GM12878 (cell line): ENCODE measurements around the gene PAX7. TPM values are rescaled to one million over a fixed set of nuclear protein-coding genes. Genes with fewer than 3 reads are reported as not detected.

ENCODE experiments used
- ATAC-seq: fragments of 200-7000 bp; cut with Tn5 transposase; 3 replicates; pipeline ENCODE4 v1.9.1; 2020; ENCODE audit warnings: mild to moderate bottlenecking, moderate library complexity
- BruUV-seq: library from RNA; stranded (reverse); fragments of 400-500 nt; replicated peaks from 2 replicates; lab custom pipeline; 2021; lab: Mats Ljungman, UMichigan
- CTCF ChIA-PET: fragments of 300-600 bp; sonication (Branson Sonifier 250); formaldehyde crosslinking; extraction: SDS; loops from one replicate; lab custom pipeline; 2021; ENCODE audit warnings: inconsistent platforms; lab: Yijun Ruan, JAX
- POLR2A ChIA-PET: fragments of 350-600 bp; formaldehyde crosslinking; extraction: SDS; loops from one replicate; lab custom pipeline; 2021; ENCODE audit warnings: inconsistent platforms; lab: Charles Lee
- RAD21 ChIA-PET: fragments of 300-600 bp; sonication (Branson Sonifier 250); formaldehyde crosslinking; loops from one replicate; lab custom pipeline; 2023; ENCODE audit warnings: antibody characterized with exemption; ENCODE audit not compliant: unreplicated experiment; lab: Charles Lee
- SMC1A ChIA-PET: fragments of 300-600 bp; sonication (Branson Sonifier 250); formaldehyde crosslinking; loops from one replicate; lab custom pipeline; 2023; ENCODE audit not compliant: unreplicated experiment, uncharacterized antibody; lab: Charles Lee
- DNase-seq: peaks from one replicate; pipeline ENCODE4 v3.0.0-alpha.2; 2011; ENCODE audit warnings: low read depth, low spot score
- FAIRE-seq: peaks from 3 replicates; lab custom pipeline; 2011; peaks lifted over from hg19 to GRCh38; lab: Jason Lieb, UNC
- H2AFZ ChIP-seq: 2 replicates; pipeline ENCODE4 v1.6.0; 2011; ENCODE audit warnings: low read depth, low read length, control low read depth; ENCODE audit not compliant: control insufficient read depth
- H3K27ac ChIP-seq: 2 replicates; pipeline ENCODE4 v1.5.1; 2011; ENCODE audit warnings: control low read depth; ENCODE audit not compliant: control insufficient read depth, insufficient read depth
- H3K27me3 ChIP-seq, 2 experiments: replicated peaks in 1 of 2; 2 replicates each; pipeline versions ENCODE4 v1.6.0 to v1.6.1; 2011; ENCODE audit warnings: low read length in 1 of 2; ENCODE audit not compliant: control insufficient read depth in 2 of 2, insufficient read depth in 2 of 2
- H3K36me3 ChIP-seq, 2 experiments: 2 replicates each; pipeline ENCODE4 v1.5.1; 2011; ENCODE audit warnings: low read length in 1 of 2; ENCODE audit not compliant: control insufficient read depth in 2 of 2, insufficient read depth in 2 of 2
- H3K4me1 ChIP-seq: 2 replicates; pipeline ENCODE4 v1.6.1; 2011; ENCODE audit warnings: mild to moderate bottlenecking, low read length, moderate library complexity, mixed read lengths; ENCODE audit not compliant: control insufficient read depth, insufficient read depth
- H3K4me2 ChIP-seq: 2 replicates; pipeline ENCODE4 v1.6.0; 2011; ENCODE audit warnings: control low read depth; ENCODE audit not compliant: control insufficient read depth, insufficient read depth
- H3K4me3 ChIP-seq: fragments of 200-600 bp; sonication (generic); 2 replicates; pipeline ENCODE4 v1.5.1; 2016
- H3K79me2 ChIP-seq: 2 replicates; pipeline ENCODE4 v1.6.0; 2011; ENCODE audit warnings: low read length; ENCODE audit not compliant: control insufficient read depth, insufficient read depth
- H3K9ac ChIP-seq: 2 replicates; pipeline ENCODE4 v1.8.0; 2011; ENCODE audit warnings: low read length, control low read depth, mixed read lengths; ENCODE audit not compliant: control insufficient read depth, insufficient read depth
- H3K9me3 ChIP-seq: replicated peaks from 3 replicates; pipeline ENCODE4 v1.5.1; 2011; ENCODE audit warnings: mild to moderate bottlenecking, low read length; ENCODE audit not compliant: control insufficient read depth, insufficient read depth
- H4K20me1 ChIP-seq: 2 replicates; pipeline ENCODE4 v1.6.0; 2011; ENCODE audit not compliant: control insufficient read depth, insufficient read depth
- ATF2 ChIP-seq: IDR thresholded peaks from 2 replicates; pipeline ENCODE4 v1.6.1; 2012; ENCODE audit warnings: low read length, inconsistent platforms
- MYB ChIP-seq: fragments of 150-350 bp; IDR thresholded peaks from 2 replicates; pipeline ENCODE4 v1.6.1; 2014; ENCODE audit warnings: mild to moderate bottlenecking, low read depth, low read length, borderline replicate concordance
- TBL1XR1 ChIP-seq: IDR thresholded peaks from 2 replicates; pipeline ENCODE4 v1.6.1; 2012; ENCODE audit warnings: low read depth, low read length, improper control_type of control experiment
- ZBTB40 ChIP-seq: fragments of 450-650 bp; IDR thresholded peaks from 2 replicates; pipeline ENCODE4 v1.6.1; 2016; ENCODE audit warnings: mild to moderate bottlenecking, moderate library complexity, borderline replicate concordance
- ZSCAN29 ChIP-seq: fragments of 450-650 bp; IDR thresholded peaks from 2 replicates; pipeline ENCODE4 v1.6.1; 2017; ENCODE audit warnings: mild to moderate bottlenecking, moderate library complexity
- WGBS: methylation state at CpG from one replicate; pipeline ENCODE4 v1.1.6; 2016; ENCODE audit warnings: low lambda C conversion rate; ENCODE audit not compliant: insufficient replicate concordance, insufficient coverage; ENCODE audit errors: missing lambda C conversion rate; 5-methylcytosine and 5-hydroxymethylcytosine counted together
- in situ Hi-C: fragments of 300-500 bp; cut with MboI; formaldehyde crosslinking; loops from 9 replicates; pipeline ENCODE4 v1.14.3; 2018; ENCODE audit warnings: mixed read lengths
- intact Hi-C: fragments of 100-400 bp; cut with micrococcal nuclease; formaldehyde crosslinking; loops from one replicate; pipeline ENCODE4 v1.14.2; 2022; ENCODE audit not compliant: unreplicated experiment
- polyA plus RNA-seq, 11 experiments: library from polyadenylated mRNA; depleted of rRNA in 4 of 11; unstranded in 6 of 11; stranded (reverse) in 5 of 11; fragments of >200 nt; fragmentation: Nextera tagmentation in 4 of 11; fragmentation: Illumina TruSeq in 1 of 11; extraction: Ambion mirVana in 4 of 11; extraction: Trizol in 1 of 11; gene quantifications; 1 replicate in 1 of 11; 2 replicates in 10 of 11; pipeline versions ENCODE4 v1.2.1 to v1.2.3, GENCODE V29; 2011 to 2016; ENCODE audit warnings: inconsistent platforms in 2 of 11, missing spikeins in 2 of 11, low read depth in 1 of 11
- total RNA-seq, 4 experiments: library from RNA; depleted of rRNA in 3 of 4; stranded (reverse); fragments of >200 nt in 3 of 4; fragmentation: Illumina TruSeq in 1 of 4; extraction: Trizol in 1 of 4; gene quantifications; 2 replicates each; pipeline versions ENCODE4 v1.2.1 to v1.2.3, GENCODE V29; 2013 to 2021

The PAX7 gene
- total and polyA plus RNA-seq, 10 of the 15 experiments (the other 5 are each of a cell fraction or from before 2014, with no cell fraction given): not detected

GRCh38 chr1:18666317-18666920 is 35.8 kb downstream of the PAX7 start:
- Histone ChIP-seq H4K20me1 (no peaks in the 10 kb centered on the region), H3K27me3 (peaks cover 5 to 6% of the 10 kb centered on the region in 2 experiments; a peak in 3 of 4 replicates), H3K27ac (no peak overlapping the region), H3K4me3 (no peak overlapping the region), H3K4me1 (no peaks in the 10 kb centered on the region), H3K9me3 (no peaks in the 10 kb centered on the region), H2AFZ (no peak overlapping the region), H3K9ac (no peak overlapping the region), H3K79me2 (no peaks in the 10 kb centered on the region), H3K4me2 (no peak overlapping the region), H3K36me3 (no peaks in the 10 kb centered on the region)
- ChIA-PET CTCF (no interaction called here), SMC1A (no interaction called here), POLR2A (no interaction called here), RAD21 (no interaction called here)
- ATAC-seq (no peak), DNase-seq (no peak), FAIRE-seq (no peak)
- BruUV-seq: no TSS peak
- TF ChIP-seq ZBTB40: no peak
- no peak for TF ChIP-seq ATF2
- TF ChIP-seq MYB: no peak
- no peak for TF ChIP-seq ZSCAN29
- no peak for TF ChIP-seq TBL1XR1
- 11% methylated on average over 7 of the region's 7 CpGs for WGBS
- in situ Hi-C loops: no loop called here
- intact Hi-C loops: no loop called here
